Endothelial cell of umbilical vein (primary cell): Measurements from ENCODE around the gene HOXB5. TPM values are rescaled to one million over a fixed set of nuclear protein-coding genes. Genes with fewer than 3 reads are reported as not detected.

Experiments used
- BruUV-seq: library from RNA; stranded (reverse); fragments of 400-500 nt; replicated peaks from 2 replicates; lab custom pipeline; 2021; lab: Mats Ljungman, UMichigan
- CTCF ChIA-PET: fragments of 300-600, 350-600 bp; sonication (Branson Sonifier 250); formaldehyde crosslinking; loops from one replicate; lab custom pipeline; 2021; ENCODE audit warnings: antibody characterized with exemption, inconsistent platforms; lab: Charles Lee
- POLR2A ChIA-PET: fragments of 300-600, 350-600 bp; sonication (Branson Sonifier 250); formaldehyde crosslinking; loops from one replicate; lab custom pipeline; 2021; ENCODE audit warnings: antibody characterized with exemption, inconsistent platforms; lab: Charles Lee
- DNase-seq: peaks from one replicate; pipeline ENCODE4 v3.0.0-alpha.2; 2011; ENCODE audit warnings: low read depth, low spot score
- FAIRE-seq: peaks from 2 replicates; lab custom pipeline; 2011; peaks lifted over from hg19 to GRCh38; lab: Jason Lieb, UNC
- H2AFZ ChIP-seq: 2 replicates; pipeline ENCODE4 v1.6.0; 2012; ENCODE audit warnings: low read depth, low read length, control low read depth, inconsistent platforms
- H3K27ac ChIP-seq: 2 replicates; pipeline ENCODE4 v1.5.1; 2011; ENCODE audit warnings: low read depth, mild to moderate bottlenecking, control low read depth, low read length, moderate library complexity; ENCODE audit not compliant: insufficient read depth
- H3K27me3 ChIP-seq, 2 experiments: 2 replicates each; pipeline versions ENCODE4 v1.6.0 to v1.6.1; 2011; ENCODE audit warnings: low read length in 2 of 2, mixed read lengths in 1 of 2; ENCODE audit not compliant: control insufficient read depth in 2 of 2, insufficient read depth in 2 of 2
- H3K36me3 ChIP-seq, 2 experiments: 2 replicates in 1 of 2; 3 replicates in 1 of 2; pipeline ENCODE4 v1.5.1; 2011; ENCODE audit warnings: low read length in 2 of 2, mild to moderate bottlenecking in 1 of 2, moderate library complexity in 1 of 2; ENCODE audit not compliant: control insufficient read depth in 2 of 2, insufficient read depth in 2 of 2; ENCODE audit errors: extremely low read depth in 1 of 2
- H3K4me1 ChIP-seq: 3 replicates; pipeline ENCODE4 v1.5.1; 2011; ENCODE audit warnings: mild to moderate bottlenecking, low read length; ENCODE audit not compliant: control insufficient read depth, insufficient read depth; ENCODE audit errors: extremely low read depth
- H3K4me2 ChIP-seq: 2 replicates; pipeline ENCODE4 v1.6.1; 2011; ENCODE audit warnings: low read length, control low read depth, mixed read lengths; ENCODE audit not compliant: insufficient read depth
- H3K4me3 ChIP-seq, 3 experiments: fragments of 200-600 bp in 1 of 3; sonication (generic), shearing (Covaris generic) in 1 of 3; replicated peaks in 1 of 3; 2 replicates each; pipeline ENCODE4 v1.5.1; 2011 to 2016; ENCODE audit warnings: control low read depth in 3 of 3, low read length in 3 of 3, mild to moderate bottlenecking in 2 of 3, inconsistent platforms in 1 of 3, low read depth in 1 of 3, moderate library complexity in 1 of 3; ENCODE audit not compliant: insufficient read depth in 1 of 3
- H3K79me2 ChIP-seq: 2 replicates; pipeline ENCODE4 v1.6.0; 2012; ENCODE audit warnings: low read length, inconsistent platforms; ENCODE audit not compliant: control insufficient read depth, insufficient read depth
- H3K9ac ChIP-seq: replicated peaks from 2 replicates; pipeline ENCODE3; 2011; ENCODE audit warnings: low read length, control low read depth; ENCODE audit not compliant: insufficient read depth; ENCODE audit errors: extremely low read depth
- H3K9me1 ChIP-seq: replicated peaks from 3 replicates; pipeline ENCODE4 v1.6.0; 2011; ENCODE audit warnings: mild to moderate bottlenecking, low read length; ENCODE audit not compliant: control insufficient read depth, insufficient read depth; ENCODE audit errors: extremely low read depth
- H3K9me3 ChIP-seq: replicated peaks from 2 replicates; pipeline ENCODE4 v1.5.1; 2012; ENCODE audit warnings: low read length, inconsistent platforms; ENCODE audit not compliant: control insufficient read depth, insufficient read depth
- H4K20me1 ChIP-seq: replicated peaks from 2 replicates; pipeline ENCODE3; 2011; ENCODE audit warnings: mild to moderate bottlenecking, low read length; ENCODE audit not compliant: control insufficient read depth, insufficient read depth; ENCODE audit errors: extremely low read depth
- CTCF ChIP-seq, 2 donors: IDR thresholded peaks; 1 replicate in 1 of 2; 2 replicates in 1 of 2; pipeline ENCODE4 v1.5.1; 2011; ENCODE audit warnings: low read length in 2 of 2, mild to moderate bottlenecking in 2 of 2, moderate library complexity in 2 of 2, control low read depth in 1 of 2, inconsistent platforms in 1 of 2, low read depth in 1 of 2; ENCODE audit not compliant: insufficient read depth in 1 of 2; ENCODE audit errors: extremely low read depth in 1 of 2
- EZH2 ChIP-seq: IDR thresholded peaks from 2 replicates; pipeline ENCODE4 v1.6.1; 2012; ENCODE audit warnings: borderline replicate concordance, low read depth, mild to moderate bottlenecking, moderate library complexity, low read length, inconsistent platforms; ENCODE audit not compliant: severe bottlenecking
- FOS ChIP-seq: IDR thresholded peaks from 2 replicates; pipeline ENCODE4 v1.6.1; 2011; ENCODE audit warnings: mild to moderate bottlenecking, low read length, moderate library complexity, borderline replicate concordance; ENCODE audit not compliant: insufficient read depth
- GATA2 ChIP-seq: IDR thresholded peaks from 2 replicates; pipeline ENCODE4 v1.7.0; 2011; ENCODE audit warnings: low read depth, mild to moderate bottlenecking, moderate library complexity, mixed read lengths, low read length; ENCODE audit not compliant: insufficient read length, insufficient read depth
- JUN ChIP-seq: IDR thresholded peaks from 2 replicates; pipeline ENCODE4 v1.6.1; 2011; ENCODE audit warnings: borderline replicate concordance, low read depth; ENCODE audit not compliant: insufficient read length, insufficient read depth
- MAX ChIP-seq: IDR thresholded peaks from 2 replicates; pipeline ENCODE4 v1.6.1; 2011; ENCODE audit not compliant: insufficient read depth, insufficient read length
- MYC ChIP-seq: IDR thresholded peaks from one replicate; pipeline ENCODE4 v1.6.1; 2011; ENCODE audit warnings: mild to moderate bottlenecking, low read depth, low read length
- POLR2A ChIP-seq: IDR thresholded peaks from 2 replicates; pipeline ENCODE4 v1.6.1; 2012; ENCODE audit warnings: low read depth, mild to moderate bottlenecking, control low read depth, low read length
- POLR2AphosphoS5 ChIP-seq: IDR thresholded peaks from 2 replicates; pipeline ENCODE4 v1.6.1; 2012; ENCODE audit warnings: low read depth, mild to moderate bottlenecking, control low read depth, low read length, moderate library complexity; ENCODE audit not compliant: insufficient read depth
- dilution Hi-C: fragments of 300-500 bp; cut with MboI; formaldehyde crosslinking; loops from one replicate; pipeline ENCODE4 v1.15.0; 2019; ENCODE audit warnings: low sequenced_read_pairs; ENCODE audit not compliant: extremely low pct_ligation_motif_present
- intact Hi-C: fragments of 100-400 bp; cut with micrococcal nuclease; formaldehyde crosslinking; loops from one replicate; pipeline ENCODE4 v1.10.0; 2022
- polyA plus RNA-seq, 4 experiments: library from polyadenylated mRNA; depleted of rRNA in 3 of 4; stranded (reverse) in 3 of 4; unstranded in 1 of 4; fragments of >200 nt; gene quantifications; 2 replicates each; pipeline versions ENCODE4 v1.2.1 to v1.2.3, GENCODE V29; 2011 to 2012; ENCODE audit warnings: missing spikeins in 1 of 4
- total RNA-seq: library from RNA; stranded (reverse); gene quantifications from 2 replicates; pipeline ENCODE4 v1.2.3, GENCODE V29; 2021

HOXB5 gene
- total and polyA plus RNA-seq, 2 donors (not counting 3 experiments of a cell fraction or from before 2014, with no cell fraction given), result 2.0 to 8.5 TPM

GRCh38 chr17:48566717-48567116 is 26.9 kb downstream of the HOXB5 start:
- TF ChIP-seq JUN (no peak), POLR2A (no peak), MAX (no peak), FOS (no peak), EZH2 (no peak), CTCF (IDR thresholded peaks at IDR 0.05; ENCODE audit: extremely low read depth in 1 of 2, insufficient read depth in 1 of 2, low read depth in 1 of 2, low read length in 2 of 2) (no peak), MYC (no peak), GATA2 (no peak), POLR2AphosphoS5 (no peak)
- Histone ChIP-seq H3K27ac (no peak overlapping the region), H2AFZ (no peak overlapping the region), H3K9ac (no peak overlapping the region), H3K79me2 (peaks cover 92% of the 10 kb centered on the region), H4K20me1 (no peaks in the 10 kb centered on the region), H3K36me3 (peaks cover 0 to 3% of the 10 kb centered on the region in 2 experiments), H3K4me3 (no peak overlapping the region), H3K27me3 (no peaks in the 10 kb centered on the region), H3K9me1 (no peaks in the 10 kb centered on the region), H3K9me3 (no peaks in the 10 kb centered on the region), H3K4me2 (no peak overlapping the region), H3K4me1 (peaks cover 68% of the 10 kb centered on the region)
- POLR2A ChIA-PET, result interaction anchor here (0.7 kb wide), 1 partner anchor 10 kb away, joined by 3 read pairs; no protein-coding TSS in a partner anchor
- DNase-seq (no peak), FAIRE-seq (no peak)
- dilution Hi-C loops (no loop called here), intact Hi-C loops (no loop called here)
- no TSS peak for BruUV-seq
- CTCF ChIA-PET, result interaction anchor here (1.5 to 6.1 kb wide), 4 partner anchors 10 to 351 kb away, joined by 5 to 28 read pairs (median 14); no protein-coding TSS in a partner anchor
